ENCODE results near the gene CREB1.

DNA sequence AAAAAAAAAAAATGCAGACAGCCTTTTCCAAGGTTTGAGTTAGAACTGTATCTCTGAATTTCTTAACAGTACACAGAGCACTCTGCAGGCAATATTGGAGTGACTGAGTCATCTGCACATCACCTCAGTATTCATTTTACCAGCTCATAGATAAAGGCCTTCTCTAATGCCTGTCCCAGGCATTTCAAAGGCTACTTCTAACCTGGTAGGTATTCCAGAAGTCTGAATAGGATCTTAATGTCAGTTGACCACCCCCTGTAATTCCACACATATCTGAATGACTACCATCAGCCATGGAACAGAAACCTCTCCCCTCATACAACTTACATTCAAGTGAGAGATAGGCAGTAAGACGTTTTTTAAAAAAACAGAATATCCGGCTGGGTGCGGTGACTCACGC lies 86.4 kb downstream of the CREB1 start:
- TF ChIP-seq, protein P1, sequence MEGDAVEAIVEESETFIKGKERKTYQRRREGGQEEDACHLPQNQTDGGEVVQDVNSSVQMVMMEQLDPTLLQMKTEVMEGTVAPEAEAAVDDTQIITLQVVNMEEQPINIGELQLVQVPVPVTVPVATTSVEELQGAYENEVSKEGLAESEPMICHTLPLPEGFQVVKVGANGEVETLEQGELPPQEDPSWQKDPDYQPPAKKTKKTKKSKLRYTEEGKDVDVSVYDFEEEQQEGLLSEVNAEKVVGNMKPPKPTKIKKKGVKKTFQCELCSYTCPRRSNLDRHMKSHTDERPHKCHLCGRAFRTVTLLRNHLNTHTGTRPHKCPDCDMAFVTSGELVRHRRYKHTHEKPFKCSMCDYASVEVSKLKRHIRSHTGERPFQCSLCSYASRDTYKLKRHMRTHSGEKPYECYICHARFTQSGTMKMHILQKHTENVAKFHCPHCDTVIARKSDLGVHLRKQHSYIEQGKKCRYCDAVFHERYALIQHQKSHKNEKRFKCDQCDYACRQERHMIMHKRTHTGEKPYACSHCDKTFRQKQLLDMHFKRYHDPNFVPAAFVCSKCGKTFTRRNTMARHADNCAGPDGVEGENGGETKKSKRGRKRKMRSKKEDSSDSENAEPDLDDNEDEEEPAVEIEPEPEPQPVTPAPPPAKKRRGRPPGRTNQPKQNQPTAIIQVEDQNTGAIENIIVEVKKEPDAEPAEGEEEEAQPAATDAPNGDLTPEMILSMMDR (conservative IDR thresholded peaks at IDR 0.05; ENCODE audit: low read depth, low read length) = no peak
- TF ChIP-seq EZH2 (IDR thresholded peaks at IDR 0.05; ENCODE audit: low read length, unreplicated experiment) (no peak), EZH2phosphoT487 (IDR thresholded peaks at IDR 0.05; ENCODE audit: borderline replicate concordance, low read length) (no peak)

Measured in PC-3 (cell line).